H1 (cell line): Measurements from ENCODE around the gene WRAP73.

ENCODE experiments used
- BACH1 ChIP-seq: IDR thresholded peaks from 2 replicates; pipeline ENCODE4 v1.6.1; 2012; ENCODE audit warnings: low read length, improper control_type of control experiment
- CBX5 ChIP-seq: fragments of 300-800, 300-1000 bp; sonication (generic); IDR thresholded peaks from 2 replicates; pipeline ENCODE4 v1.7.1; 2016; ENCODE audit warnings: antibody characterized with exemption, low read length, low read depth
- CTCF ChIP-seq, 3 experiments: IDR thresholded peaks; 1 replicate in 2 of 3; 2 replicates in 1 of 3; pipeline versions ENCODE4 v1.5.1 to v1.6.1; 2011; ENCODE audit warnings: low read length in 3 of 3, mild to moderate bottlenecking in 3 of 3, inconsistent platforms in 2 of 3, low read depth in 1 of 3, moderate library complexity in 1 of 3; ENCODE audit not compliant: insufficient read depth in 1 of 3; ENCODE audit errors: control extremely low read depth in 1 of 3
- EGR1 ChIP-seq: IDR thresholded peaks from 2 replicates; pipeline ENCODE4 v1.6.1; 2011; ENCODE audit warnings: low read depth, low read length, borderline replicate concordance
- EZH2 ChIP-seq: fragments of 200-600 bp; sonication (generic); IDR thresholded peaks from 2 replicates; pipeline ENCODE4 v1.7.1; 2012; ENCODE audit warnings: low read depth, mild to moderate bottlenecking, moderate library complexity, low read length, inconsistent platforms; ENCODE audit not compliant: severe bottlenecking
- GABPA ChIP-seq: IDR thresholded peaks from 2 replicates; pipeline ENCODE4 v1.6.1; 2011; ENCODE audit warnings: mild to moderate bottlenecking, low read length, moderate library complexity, borderline replicate concordance; ENCODE audit not compliant: insufficient read depth
- MAX ChIP-seq: IDR thresholded peaks from 2 replicates; pipeline ENCODE4 v1.6.1; 2012; ENCODE audit warnings: inconsistent platforms
- POLR2A ChIP-seq, 2 experiments: IDR thresholded peaks; 1 replicate in 1 of 2; 2 replicates in 1 of 2; pipeline ENCODE4 v1.6.1; 2011; ENCODE audit warnings: low read depth in 2 of 2, low read length in 2 of 2, mild to moderate bottlenecking in 2 of 2; ENCODE audit errors: control extremely low read depth in 1 of 2
- POLR2AphosphoS5 ChIP-seq: IDR thresholded peaks from 2 replicates; pipeline ENCODE4 v1.6.1; 2011; ENCODE audit warnings: low read depth, low read length
- SIN3A ChIP-seq, 2 experiments: IDR thresholded peaks in 1 of 2; conservative IDR thresholded peaks in 1 of 2; 2 replicates each; pipeline ENCODE4 v1.6.1; 2011 to 2012; ENCODE audit warnings: low read length in 2 of 2, improper control_type of control experiment in 1 of 2, low read depth in 1 of 2, mild to moderate bottlenecking in 1 of 2
- SP1 ChIP-seq: IDR thresholded peaks from 2 replicates; pipeline ENCODE4 v1.6.1; 2011; ENCODE audit warnings: low read depth, low read length
- SP2 ChIP-seq: IDR thresholded peaks from 2 replicates; pipeline ENCODE4 v1.6.1; 2012; ENCODE audit warnings: mild to moderate bottlenecking, low read length, inconsistent platforms
- TBP ChIP-seq: IDR thresholded peaks from 2 replicates; pipeline ENCODE4 v1.6.1; 2011; ENCODE audit warnings: low read depth, low read length, improper control_type of control experiment
- USF2 ChIP-seq: IDR thresholded peaks from 2 replicates; pipeline ENCODE4 v1.6.1; 2011; ENCODE audit warnings: low read length, improper control_type of control experiment

GRCh38 chr1:3638676-3639075 lies 11.2 kb downstream of the WRAP73 start:
- no peak for TF ChIP-seq CTCF (IDR thresholded peaks at IDR 0.05; ENCODE audit: control extremely low read depth in 1 of 3, insufficient read depth in 1 of 3, low read depth in 1 of 3, low read length in 3 of 3)
- TF ChIP-seq EZH2, result no peak
- TF ChIP-seq POLR2A (IDR thresholded peaks at IDR 0.05; ENCODE audit: control extremely low read depth in 1 of 2, low read depth in 2 of 2, low read length in 2 of 2), result no peak
- TF ChIP-seq SP1, result no peak
- no peak for TF ChIP-seq BACH1
- TF ChIP-seq GABPA, result no peak
- no peak for TF ChIP-seq USF2
- TF ChIP-seq MAX, result no peak
- TF ChIP-seq SP2, result no peak
- no peak for TF ChIP-seq TBP
- TF ChIP-seq SIN3A (conservative IDR thresholded peaks at IDR 0.05 in 1 of 2, IDR thresholded peaks at IDR 0.05 in 1 of 2; ENCODE audit: low read depth in 1 of 2, low read length in 2 of 2), result no peak
- TF ChIP-seq EGR1, result no peak
- no peak for TF ChIP-seq POLR2AphosphoS5
- no peak for TF ChIP-seq CBX5
